ENCODE data around the gene TSPAN18. TPM values are rescaled to one million over a fixed set of nuclear protein-coding genes. Genes with fewer than 3 reads are reported as not detected.

TSPAN18 gene
- total and polyA plus RNA-seq, 2 of the 4 experiments (the other 2 are of a cell fraction): 0.36 to 1.1 TPM

GRCh38 chr11:44725016-44725685, 1.6 kb upstream of the TSPAN18 start:
- H2BK120ac ChIP-seq (ENCODE audit: low read depth, low read length): no peak overlapping the region
- in situ Hi-C loops (cut with MboI; ENCODE audit: low sequenced_read_pairs): loop anchor here (5.0 kb wide), 2 partner anchors 52 to 167 kb away; no protein-coding TSS in a partner anchor

More at GRCh38 chr11:44725016-44725685, 1.6 kb upstream of the TSPAN18 start:
- no peak overlapping the region for H3K18ac ChIP-seq (ENCODE audit: low read depth, low read length)
- BruUV-seq (replicated peaks): no TSS peak
- no peak overlapping the region for H3K27ac ChIP-seq (ENCODE audit: insufficient read depth, low read length)
- H3K23ac ChIP-seq (ENCODE audit: low read depth, low read length): no peak overlapping the region
- no peak overlapping the region for H3K4ac ChIP-seq (ENCODE audit: low read depth, low read length)
- H3K14ac ChIP-seq (replicated peaks; ENCODE audit: low read depth, low read length): no peak overlapping the region
- no peak overlapping the region for H3K9ac ChIP-seq (ENCODE audit: low read depth, low read length)
- H3K9me1 ChIP-seq (ENCODE audit: insufficient read depth, low read length): no peaks in the 10 kb centered on the region
- H3K56ac ChIP-seq (ENCODE audit: extremely low read depth, insufficient read depth, low read length): no peak overlapping the region
- H3K4me2 ChIP-seq (ENCODE audit: low read depth, low read length): no peak overlapping the region
- H2BK5ac ChIP-seq (ENCODE audit: low read depth, low read length, poor library complexity, severe bottlenecking): no peak overlapping the region
- no peak for ATAC-seq (ENCODE audit: low read depth)
- peaks cover 57% of the 10 kb centered on the region for H3K27me3 ChIP-seq (ENCODE audit: control insufficient read depth, insufficient read depth, low read length)
- DNase-seq: no peak
- no peaks in the 10 kb centered on the region for H3K4me1 ChIP-seq (ENCODE audit: control insufficient read depth, insufficient read depth, low read length)
- no peak overlapping the region for H2BK15ac ChIP-seq (ENCODE audit: low read depth, low read length)
- H3K4me3 ChIP-seq (ENCODE audit: insufficient read depth, low read depth, low read length): no peak overlapping the region
- H4K20me1 ChIP-seq (ENCODE audit: insufficient read depth, low read length): no peaks in the 10 kb centered on the region
- no peak overlapping the region for H2AK9ac ChIP-seq (replicated peaks; ENCODE audit: low read depth, low read length, poor library complexity)
- no peak overlapping the region for H4K5ac ChIP-seq (ENCODE audit: low read depth, low read length)
- dilution Hi-C loops (cut with HindIII; ENCODE audit: low sequenced_read_pairs, unreplicated experiment): no loop called here
- H4K8ac ChIP-seq (ENCODE audit: low read depth in 2 of 2, low read length in 2 of 2): no peak overlapping the region
- H2AFZ ChIP-seq (replicated peaks; ENCODE audit: low read length, poor library complexity): no peak overlapping the region
- H2BK20ac ChIP-seq (ENCODE audit: low read depth, low read length): no peak overlapping the region
- no CpG with 5 or more reads among the region's 12 CpGs for WGBS, 2 experiments (ENCODE audit: extremely low coverage in 2 of 2, insufficient read length in 1 of 2)
- intact Hi-C loops (cut with micrococcal nuclease): loop anchor here (5.0 to 10.0 kb wide), 4 partner anchors 77 to 187 kb away; partner anchors contain the start of gene CD82
- ChIA-PET CTCF (interaction anchor here (0.8 to 1.7 kb wide), 3 partner anchors 108 to 1046 kb away, joined by 3 to 5 read pairs (median 5); no protein-coding TSS in a partner anchor), POLR2A (ENCODE audit: unreplicated experiment) (no interaction called here)
- no peak for TF ChIP-seq BHLHE40 (IDR thresholded peaks at IDR 0.05; ENCODE audit: low read depth, low read length)
- no peak for TF ChIP-seq POLR2A (IDR thresholded peaks at IDR 0.05; ENCODE audit: low read depth, low read length)
- TF ChIP-seq CEBPB (IDR thresholded peaks at IDR 0.05; ENCODE audit: low read depth, low read length): no peak
- TF ChIP-seq NFE2L2 (IDR thresholded peaks at IDR 0.05; ENCODE audit: low read depth, low read length): no peak
- TF ChIP-seq USF2 (IDR thresholded peaks at IDR 0.05; ENCODE audit: low read depth, low read length): no peak
- TF ChIP-seq MXI1 (IDR thresholded peaks at IDR 0.05; ENCODE audit: borderline replicate concordance, low read depth, low read length): no peak
- no peak for TF ChIP-seq SMC3 (IDR thresholded peaks at IDR 0.05; ENCODE audit: low read depth, low read length)
- TF ChIP-seq CTCF (conservative IDR thresholded peaks at IDR 0.05; ENCODE audit: low read depth, low read length): no peak
- TF ChIP-seq MAZ (IDR thresholded peaks at IDR 0.05; ENCODE audit: borderline replicate concordance, low read depth, low read length): no peak
- TF ChIP-seq CHD1 (IDR thresholded peaks at IDR 0.05; ENCODE audit: low read depth, low read length): no peak
- TF ChIP-seq MAFK (IDR thresholded peaks at IDR 0.05; ENCODE audit: low read depth, low read length): no peak
- no peak for TF ChIP-seq RAD21 (IDR thresholded peaks at IDR 0.05; ENCODE audit: low read length)
- no peak for TF ChIP-seq RFX5 (IDR thresholded peaks at IDR 0.05; ENCODE audit: low read depth, low read length)
- no peak for TF ChIP-seq FOS (IDR thresholded peaks at IDR 0.05; ENCODE audit: low read depth, low read length)
- TF ChIP-seq RCOR1 (IDR thresholded peaks at IDR 0.05; ENCODE audit: insufficient replicate concordance, low read length): no peak
- TF ChIP-seq ELK1 (IDR thresholded peaks at IDR 0.05; ENCODE audit: borderline replicate concordance, low read depth, low read length): no peak
- no peaks in the 10 kb centered on the region for H3K36me3 ChIP-seq (ENCODE audit: control insufficient read depth, insufficient read depth, low read length)
- H3K79me1 ChIP-seq (ENCODE audit: low read depth in 1 of 2, low read length in 2 of 2): no peaks in the 10 kb centered on the region
- H2AK5ac ChIP-seq (ENCODE audit: low read depth, low read length): no peak overlapping the region
- no peak overlapping the region for H4K91ac ChIP-seq (ENCODE audit: insufficient read depth, low read depth, low read length)
- no peaks in the 10 kb centered on the region for H3K9me3 ChIP-seq (ENCODE audit: control insufficient read depth, insufficient read depth, low read length)

All from IMR-90 (cell line).